ENCODE measurements around the gene ZC3H18.

- no peak for TF ChIP-seq CTCF (IDR thresholded peaks at IDR 0.05)
- TF ChIP-seq POLR2A (IDR thresholded peaks at IDR 0.05), result no peak
- no peak for TF ChIP-seq EP300 (IDR thresholded peaks at IDR 0.05)
Measured at GRCh38 chr16:88628512-88628974, 58.3 kb downstream of the ZC3H18 start.
